M059J (cell line): ENCODE measurements around the gene KCTD6. TPM values are rescaled to one million over a fixed set of nuclear protein-coding genes. Genes with fewer than 3 reads are reported as not detected.

Experiments used
- total RNA-seq: library from RNA; depleted of rRNA; stranded (reverse); fragments of >200 nt; shearing (Covaris generic); gene quantifications from 2 replicates; pipeline ENCODE4 v1.2.3, GENCODE V29; 2014; rRNA removed

KCTD6 gene
- total RNA-seq, 1 experiment from 2014 or later: 11.6 TPM

Other genes starting within 250 kb of the KCTD6 start
- 12.2 and 14.6 TPM in 2 replicates for gene RPP14, start 185.9 kb upstream of the KCTD6 start, total RNA-seq
- gene HTD2, start 185.6 kb upstream of the KCTD6 start, total RNA-seq: 10.4 and 10.6 TPM in 2 replicates
- 27.1 and 32.2 TPM in 2 replicates for gene PXK, start 159.2 kb upstream of the KCTD6 start, total RNA-seq
- gene PDHB, start 58.3 kb upstream of the KCTD6 start, total RNA-seq: 172 and 254 TPM in 2 replicates
- gene ACOX2, start 45.1 kb downstream of the KCTD6 start, total RNA-seq: 2.8 and 18.5 TPM in 2 replicates
- gene FAM107A, start 85.3 kb downstream of the KCTD6 start, total RNA-seq: 0.12 and 0.42 TPM in 2 replicates
- gene FAM3D, start 174.7 kb downstream of the KCTD6 start, total RNA-seq: not detected in 2 replicates